H9 (cell line): Measurements from ENCODE around the gene CD9. TPM values are rescaled to one million over a fixed set of nuclear protein-coding genes. Genes with fewer than 3 reads are reported as not detected.

Source experiments
- DNase-seq: peaks from one replicate; pipeline ENCODE4 v3.0.0-alpha.2; 2017
- H2AFZ ChIP-seq: one replicate; pipeline ENCODE4 v1.6.1; 2013; ENCODE audit warnings: mild to moderate bottlenecking, low read length, control low read depth, moderate library complexity
- H2AK5ac ChIP-seq: 2 replicates; pipeline ENCODE4 v1.6.1; 2013; ENCODE audit warnings: low read length, control low read depth, mixed read lengths; ENCODE audit not compliant: insufficient read length
- H2BK120ac ChIP-seq: one replicate; pipeline ENCODE4 v1.6.1; 2013; ENCODE audit warnings: low read depth, mild to moderate bottlenecking, low read length, control low read depth, inconsistent platforms; ENCODE audit not compliant: poor library complexity, severe bottlenecking
- H2BK12ac ChIP-seq: 2 replicates; pipeline ENCODE4 v1.6.1; 2013; ENCODE audit warnings: low read length, control low read depth, mixed read lengths, low read depth; ENCODE audit not compliant: insufficient read length
- H2BK15ac ChIP-seq: 2 replicates; pipeline ENCODE4 v1.6.1; 2013; ENCODE audit warnings: low read depth, low read length, control low read depth
- H2BK20ac ChIP-seq: one replicate; pipeline ENCODE4 v1.6.1; 2013; ENCODE audit warnings: low read depth, mild to moderate bottlenecking, low read length, control low read depth, inconsistent platforms; ENCODE audit not compliant: poor library complexity, severe bottlenecking
- H2BK5ac ChIP-seq: 2 replicates; pipeline ENCODE4 v1.6.1; 2013; ENCODE audit warnings: low read length, control low read depth, mixed read lengths; ENCODE audit not compliant: insufficient read length
- H3K14ac ChIP-seq: 2 replicates; pipeline ENCODE4 v1.6.1; 2013; ENCODE audit warnings: low read length, control low read depth; ENCODE audit not compliant: insufficient read depth
- H3K18ac ChIP-seq: 2 replicates; pipeline ENCODE4 v1.6.1; 2013; ENCODE audit warnings: low read depth, mild to moderate bottlenecking, mixed read lengths, low read length, control low read depth; ENCODE audit not compliant: insufficient read length
- H3K23ac ChIP-seq: 2 replicates; pipeline ENCODE4 v1.6.1; 2013; ENCODE audit warnings: low read length, control low read depth, mixed read lengths, low read depth; ENCODE audit not compliant: insufficient read length
- H3K23me2 ChIP-seq: 2 replicates; pipeline ENCODE4 v1.6.1; 2013; ENCODE audit warnings: low read depth, mild to moderate bottlenecking, mixed read lengths, low read length, control low read depth; ENCODE audit not compliant: insufficient read length, poor library complexity, severe bottlenecking
- H3K27ac ChIP-seq: 2 replicates; pipeline ENCODE4 v1.5.1; 2013; ENCODE audit warnings: low read length, control low read depth, mixed read lengths, low read depth; ENCODE audit not compliant: insufficient read length
- H3K27me3 ChIP-seq: 2 replicates; pipeline ENCODE4 v1.6.1; 2013; ENCODE audit warnings: low read length, control low read depth, inconsistent platforms; ENCODE audit not compliant: insufficient read depth
- H3K4ac ChIP-seq: 2 replicates; pipeline ENCODE4 v1.6.1; 2013; ENCODE audit warnings: low read depth, mild to moderate bottlenecking, control low read depth, inconsistent platforms, low read length, moderate library complexity
- H3K4me1 ChIP-seq: 2 replicates; pipeline ENCODE4 v1.6.1; 2013; ENCODE audit warnings: low read length, control low read depth, inconsistent platforms; ENCODE audit not compliant: insufficient read depth
- H3K4me2 ChIP-seq: 2 replicates; pipeline ENCODE4 v1.6.1; 2013; ENCODE audit warnings: low read length, control low read depth, mixed read lengths; ENCODE audit not compliant: insufficient read length, insufficient read depth
- H3K56ac ChIP-seq: 2 replicates; pipeline ENCODE4 v1.6.1; 2013; ENCODE audit warnings: low read depth, mild to moderate bottlenecking, mixed read lengths, low read length, control low read depth; ENCODE audit not compliant: insufficient read length
- H3K79me1 ChIP-seq: 2 replicates; pipeline ENCODE4 v1.6.1; 2013; ENCODE audit warnings: low read depth, mild to moderate bottlenecking, moderate library complexity, low read length, control low read depth, inconsistent platforms; ENCODE audit not compliant: insufficient read depth, poor library complexity, severe bottlenecking
- H3K79me2 ChIP-seq: 2 replicates; pipeline ENCODE4 v1.6.1; 2013; ENCODE audit warnings: low read length, control low read depth, inconsistent platforms; ENCODE audit not compliant: insufficient read depth
- H3K9ac ChIP-seq: 2 replicates; pipeline ENCODE4 v1.6.1; 2013; ENCODE audit warnings: low read length, control low read depth, mixed read lengths; ENCODE audit not compliant: insufficient read length; ENCODE audit errors: extremely low read depth
- H3K9me3 ChIP-seq: one replicate; pipeline ENCODE4 v1.6.1; 2013; ENCODE audit warnings: low read depth, low read length, inconsistent platforms; ENCODE audit not compliant: control insufficient read depth
- H3T11ph ChIP-seq: one replicate; pipeline ENCODE4 v1.6.1; 2013; ENCODE audit warnings: mild to moderate bottlenecking, low read length, control low read depth, inconsistent platforms
- H4K20me1 ChIP-seq: one replicate; pipeline ENCODE4 v1.6.1; 2013; ENCODE audit not compliant: control insufficient read depth, insufficient read length, insufficient read depth
- H4K5ac ChIP-seq: 2 replicates; pipeline ENCODE4 v1.6.1; 2013; ENCODE audit warnings: low read depth, mild to moderate bottlenecking, mixed read lengths, low read length, control low read depth; ENCODE audit not compliant: insufficient read length
- H4K8ac ChIP-seq: replicated peaks from 2 replicates; pipeline ENCODE4 v1.6.1; 2013; ENCODE audit warnings: low read length, control low read depth, mixed read lengths, low read depth; ENCODE audit not compliant: insufficient read length
- H4K91ac ChIP-seq: 2 replicates; pipeline ENCODE4 v1.6.1; 2013; ENCODE audit warnings: low read depth, mild to moderate bottlenecking, moderate library complexity, mixed read lengths, low read length, control low read depth; ENCODE audit not compliant: insufficient read length
- H3K27ac Mint-ChIP-seq, 3 experiments: 2 replicates in 2 of 3; 3 replicates in 1 of 3; pipeline ENCODE4 v1.8.0; 2020 to 2021; ENCODE audit warnings: mixed read lengths in 3 of 3, mild to moderate bottlenecking in 1 of 3, moderate library complexity in 1 of 3
- H3K27me3 Mint-ChIP-seq: 2 replicates; pipeline ENCODE4 v1.8.0; 2021; ENCODE audit warnings: low read depth, mild to moderate bottlenecking, moderate library complexity, mixed read lengths
- H3K36me3 Mint-ChIP-seq, 3 experiments: 2 replicates in 2 of 3; 3 replicates in 1 of 3; pipeline ENCODE4 v1.8.0; 2020 to 2021; ENCODE audit warnings: low read depth in 3 of 3, mixed read lengths in 3 of 3; ENCODE audit not compliant: insufficient read depth in 1 of 3
- H3K4me1 Mint-ChIP-seq, 2 experiments: 2 replicates each; pipeline ENCODE4 v1.8.0; 2020; ENCODE audit warnings: mixed read lengths in 2 of 2
- H3K4me3 Mint-ChIP-seq, 2 experiments: 2 replicates in 1 of 2; 3 replicates in 1 of 2; pipeline ENCODE4 v1.8.0; 2020 to 2021; ENCODE audit warnings: mild to moderate bottlenecking in 2 of 2, mixed read lengths in 2 of 2, moderate library complexity in 1 of 2
- H3K9me3 Mint-ChIP-seq, 2 experiments: 2 replicates in 1 of 2; 3 replicates in 1 of 2; pipeline ENCODE4 v1.8.0; 2020; ENCODE audit warnings: mild to moderate bottlenecking in 2 of 2, mixed read lengths in 2 of 2, moderate library complexity in 1 of 2
- WGBS: extraction: QIAGEN DNeasy Blood & Tissue Kit; methylation state at CpG from one replicate; pipeline ENCODE4 v1.1.7; 2013; ENCODE audit warnings: missing lambda C conversion rate, low lambda C conversion rate, mixed read lengths; ENCODE audit not compliant: insufficient read length; ENCODE audit errors: extremely low coverage; 5-methylcytosine and 5-hydroxymethylcytosine counted together
- total RNA-seq: library from RNA; stranded (reverse); gene quantifications from 2 replicates; pipeline ENCODE4 v1.2.1, GENCODE V29; 2021
- TF ChIP-seq, protein P1 (sequence below): fragments of 200-600 bp; sonication (generic); conservative IDR thresholded peaks from 3 replicates; pipeline ENCODE4 v1.8.0; 2021; ENCODE audit warnings: antibody characterized with exemption, mild to moderate bottlenecking

Gene CD9
- total RNA-seq, 1 experiment from 2014 or later, result 132 TPM

DNA sequence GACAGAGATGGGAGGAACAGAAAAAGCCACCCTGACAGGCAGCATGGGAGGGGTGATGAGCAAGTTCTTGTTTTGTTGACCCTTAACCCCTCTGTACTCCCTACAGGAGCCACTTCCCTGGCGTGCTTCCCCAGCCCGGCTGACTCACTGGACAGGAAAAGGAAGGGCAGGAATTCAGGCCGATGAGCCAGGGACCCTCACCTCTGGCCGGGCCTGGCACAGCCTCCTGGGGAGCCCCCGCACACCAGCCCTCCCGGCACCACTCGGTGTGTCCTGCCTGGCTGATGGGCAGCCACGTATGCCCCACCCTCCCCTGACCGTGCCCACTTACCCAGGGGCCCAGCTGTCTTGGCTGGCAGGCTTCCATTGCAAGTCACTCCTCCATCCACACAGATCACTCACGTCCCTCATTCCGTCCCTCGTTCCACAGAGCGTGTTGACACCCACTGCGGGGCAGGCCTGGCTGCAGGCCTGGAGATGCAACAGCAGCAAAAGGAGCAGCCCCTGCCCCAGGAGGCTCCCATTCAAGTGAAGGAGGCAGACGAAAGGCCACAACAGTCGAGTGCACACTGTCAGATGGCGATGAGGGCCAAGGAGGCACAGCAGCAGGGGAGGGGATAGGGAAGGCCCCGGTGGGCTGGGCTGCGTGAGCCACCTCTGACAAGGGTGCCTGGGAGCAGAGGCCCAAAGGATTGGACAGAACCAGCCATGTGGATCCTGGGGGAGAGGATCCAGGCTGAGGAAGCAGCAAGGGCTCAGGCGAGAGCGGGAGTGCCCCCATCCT lies 19.7 kb upstream of the CD9 start:
- Histone ChIP-seq H3K79me1 (no peaks in the 10 kb centered on the region), H4K8ac (no peak overlapping the region), H3K4me1 (no peaks in the 10 kb centered on the region), H3K9me3 (no peaks in the 10 kb centered on the region), H3K4me2 (no peak overlapping the region), H3K23me2 (no peaks in the 10 kb centered on the region), H2BK5ac (no peak overlapping the region), H3K18ac (no peak overlapping the region), H3K4ac (no peak overlapping the region), H4K91ac (no peak overlapping the region), H3T11ph (no peak overlapping the region), H2BK15ac (no peak overlapping the region), H3K27me3 (no peaks in the 10 kb centered on the region), H3K9ac (no peak overlapping the region), H4K5ac (no peak overlapping the region), H3K56ac (no peak overlapping the region), H3K27ac (no peak overlapping the region), H2AK5ac (no peak overlapping the region), H4K20me1 (no peaks in the 10 kb centered on the region), H2AFZ (no peak overlapping the region), H3K79me2 (no peaks in the 10 kb centered on the region), H2BK12ac (no peak overlapping the region), H2BK120ac (no peak overlapping the region), H3K23ac (no peak overlapping the region), H2BK20ac (no peak overlapping the region), H3K14ac (no peak overlapping the region)
- peak; percentile 32 for DNase-seq
- no CpG with 5 or more reads among the region's 21 CpGs for WGBS
- H3K27ac Mint-ChIP-seq, result no peak overlapping the region
- H3K4me1 Mint-ChIP-seq, result peaks cover 16 to 18% of the 10 kb centered on the region in 2 experiments
- TF ChIP-seq, protein P1, sequence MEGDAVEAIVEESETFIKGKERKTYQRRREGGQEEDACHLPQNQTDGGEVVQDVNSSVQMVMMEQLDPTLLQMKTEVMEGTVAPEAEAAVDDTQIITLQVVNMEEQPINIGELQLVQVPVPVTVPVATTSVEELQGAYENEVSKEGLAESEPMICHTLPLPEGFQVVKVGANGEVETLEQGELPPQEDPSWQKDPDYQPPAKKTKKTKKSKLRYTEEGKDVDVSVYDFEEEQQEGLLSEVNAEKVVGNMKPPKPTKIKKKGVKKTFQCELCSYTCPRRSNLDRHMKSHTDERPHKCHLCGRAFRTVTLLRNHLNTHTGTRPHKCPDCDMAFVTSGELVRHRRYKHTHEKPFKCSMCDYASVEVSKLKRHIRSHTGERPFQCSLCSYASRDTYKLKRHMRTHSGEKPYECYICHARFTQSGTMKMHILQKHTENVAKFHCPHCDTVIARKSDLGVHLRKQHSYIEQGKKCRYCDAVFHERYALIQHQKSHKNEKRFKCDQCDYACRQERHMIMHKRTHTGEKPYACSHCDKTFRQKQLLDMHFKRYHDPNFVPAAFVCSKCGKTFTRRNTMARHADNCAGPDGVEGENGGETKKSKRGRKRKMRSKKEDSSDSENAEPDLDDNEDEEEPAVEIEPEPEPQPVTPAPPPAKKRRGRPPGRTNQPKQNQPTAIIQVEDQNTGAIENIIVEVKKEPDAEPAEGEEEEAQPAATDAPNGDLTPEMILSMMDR, result no peak
- peaks cover 1% of the 10 kb centered on the region for H3K27me3 Mint-ChIP-seq
- H3K4me3 Mint-ChIP-seq, result no peak overlapping the region
- peaks cover 0 to 6% (median 0%) of the 10 kb centered on the region in 3 experiments; a peak in 1 of 7 replicates for H3K36me3 Mint-ChIP-seq
- peaks cover 0 to 4% of the 10 kb centered on the region in 2 experiments; a peak in 3 of 5 replicates for H3K9me3 Mint-ChIP-seq
